ENCODE measurements around the gene KDM5B.
"Not testable (repeated sequence)": the region's sequence is repeated elsewhere in the genome, so short reads cannot be mapped to it uniquely, and the experiment has no call there.

KDM5B gene

DNA sequence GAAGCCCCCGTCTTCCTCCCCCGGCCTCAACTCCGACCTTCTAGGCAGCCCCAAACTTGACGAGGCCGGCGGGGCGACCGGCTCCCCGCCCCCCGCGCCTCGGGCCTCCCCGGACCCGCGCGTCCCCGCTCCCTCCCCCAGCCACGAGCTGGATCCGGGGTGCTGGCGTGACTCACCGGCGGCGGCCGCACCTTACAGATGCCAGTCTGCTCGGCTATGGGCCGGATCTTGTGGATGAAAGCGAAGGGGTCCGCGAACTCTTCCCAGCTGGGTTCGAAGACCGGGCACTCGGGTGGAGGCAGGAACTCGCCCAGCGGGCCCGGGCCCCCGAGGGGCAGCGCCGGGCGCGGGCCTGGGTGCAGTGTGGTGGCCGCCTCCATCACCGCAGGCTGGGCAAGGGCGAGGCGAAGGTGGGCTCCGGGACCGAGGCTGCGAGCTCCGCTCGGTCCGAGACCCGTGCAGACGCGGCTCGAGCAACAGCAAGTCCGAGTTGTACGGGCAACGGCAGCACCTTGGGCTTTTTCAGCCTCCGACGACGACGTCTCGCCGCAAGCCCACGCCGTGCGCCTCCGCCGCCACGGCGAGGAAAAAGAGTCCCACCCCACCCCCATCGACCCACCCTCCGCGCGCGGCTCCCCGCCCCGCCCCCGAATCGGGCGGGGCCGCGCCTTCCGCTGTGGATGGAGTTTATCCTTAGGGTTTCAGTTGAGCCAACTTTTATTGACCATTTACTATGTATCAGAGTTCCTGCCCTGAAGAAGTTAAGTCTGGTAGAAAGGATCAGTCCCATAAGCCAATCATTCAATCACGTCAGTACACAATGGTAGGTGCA, at the start of gene KDM5B:
Gene KDM5B, minus strand, starts transcription at position 496 of the 832 bp plus-strand sequence. Its CDS starts 116 bp downstream, at position 380.
- DNase-seq, result peak; percentile 55

DNA sequence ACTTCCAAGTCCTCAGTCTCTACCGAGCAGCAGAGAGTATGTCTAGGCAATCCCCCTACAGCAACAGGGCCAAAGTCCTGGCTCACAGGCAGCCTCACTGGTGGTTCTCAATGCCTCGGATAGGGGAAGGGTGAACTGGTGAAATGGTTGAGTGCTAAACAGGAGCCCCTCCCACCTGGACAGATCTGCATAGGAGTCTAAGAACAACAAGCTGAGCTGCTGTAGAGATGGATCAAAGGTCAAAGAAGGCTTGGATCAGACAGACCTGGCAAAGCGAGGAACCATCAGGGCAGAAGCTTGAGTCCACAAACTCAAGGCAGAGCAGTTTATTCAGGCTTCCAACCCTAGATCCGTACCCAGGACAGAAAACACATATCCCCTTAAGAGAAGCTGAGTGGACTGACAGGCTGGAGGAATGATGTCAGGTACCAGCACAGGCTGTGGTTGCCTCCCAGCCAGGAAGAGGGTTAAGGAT, 49.0 kb upstream of the KDM5B start:
- DNase-seq, result no peak

DNA sequence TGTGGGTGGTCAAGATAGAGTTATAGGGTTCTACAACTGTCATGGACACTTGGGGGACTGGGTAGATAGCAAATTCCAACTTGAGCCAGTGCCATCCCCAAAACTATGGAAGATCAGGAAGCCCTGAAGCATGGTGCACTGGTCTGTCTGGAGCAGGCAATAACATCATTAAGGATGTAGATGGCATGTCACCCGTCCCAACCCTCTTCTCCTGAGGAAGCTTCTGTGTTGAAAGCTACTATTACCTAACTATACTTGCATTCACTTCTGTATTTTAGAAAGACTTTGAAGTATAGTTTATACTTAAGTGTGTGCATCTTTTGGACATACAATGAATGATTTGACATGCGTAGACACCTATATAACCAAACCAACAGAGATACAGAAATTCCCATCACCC, 47.8 kb upstream of the KDM5B start:
- no peak for DNase-seq

DNA sequence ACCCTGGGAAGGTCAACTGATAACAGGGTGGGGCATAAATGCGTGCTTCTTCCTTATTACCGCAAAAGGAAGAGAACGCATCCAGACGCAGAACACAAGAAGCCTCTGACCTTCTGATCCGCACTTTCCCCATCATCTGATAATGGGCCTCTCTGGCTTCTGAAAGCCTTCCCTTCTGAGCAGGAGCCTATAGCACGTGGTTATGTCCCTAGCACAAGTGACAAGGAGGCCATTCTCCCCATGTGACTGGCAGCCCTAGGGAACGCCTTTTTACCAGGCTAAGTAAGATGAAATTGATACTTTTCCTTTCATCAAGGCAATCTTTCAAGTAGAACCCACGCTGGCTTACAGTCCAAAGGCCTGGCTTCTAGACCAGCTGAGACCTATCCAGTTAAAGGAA, 46.6 kb upstream of the KDM5B start:
- no peak for DNase-seq

DNA sequence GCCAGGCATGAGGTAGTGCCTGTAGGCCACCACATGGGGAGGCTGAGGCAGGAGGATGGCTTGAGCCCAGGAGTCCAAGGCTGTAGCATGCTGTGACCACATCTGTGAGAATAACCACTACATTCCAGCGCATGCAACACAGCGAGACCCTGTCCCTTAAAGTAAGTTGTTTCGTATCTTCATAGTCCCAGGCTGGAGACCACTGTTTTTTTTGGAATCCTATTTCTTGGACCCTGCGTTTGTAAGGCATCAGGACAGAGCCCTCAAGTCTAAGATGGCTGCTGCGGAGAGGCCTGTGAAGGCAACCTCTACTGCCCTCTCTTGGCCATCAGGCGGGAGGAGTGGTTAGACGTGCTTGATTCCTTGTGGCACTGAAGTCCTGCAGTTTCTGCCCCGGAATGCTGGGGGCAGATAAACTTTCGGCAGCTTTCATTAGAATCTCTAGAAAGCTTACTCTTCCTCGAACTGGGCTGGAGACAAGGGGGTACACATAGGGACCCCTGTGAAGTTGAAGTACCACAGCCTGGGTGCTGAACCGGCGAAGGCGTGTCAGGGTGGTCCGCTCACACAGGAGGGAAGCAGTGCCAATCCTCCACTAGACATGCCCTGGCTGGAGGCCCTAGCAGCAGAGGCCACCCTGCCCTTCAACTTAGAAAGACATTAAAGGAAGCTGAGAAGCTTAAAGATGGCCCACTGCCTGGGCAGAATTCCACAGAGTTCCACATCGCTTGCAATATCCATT, 44.1 kb upstream of the KDM5B start:
- DNase-seq, result no peak

DNA sequence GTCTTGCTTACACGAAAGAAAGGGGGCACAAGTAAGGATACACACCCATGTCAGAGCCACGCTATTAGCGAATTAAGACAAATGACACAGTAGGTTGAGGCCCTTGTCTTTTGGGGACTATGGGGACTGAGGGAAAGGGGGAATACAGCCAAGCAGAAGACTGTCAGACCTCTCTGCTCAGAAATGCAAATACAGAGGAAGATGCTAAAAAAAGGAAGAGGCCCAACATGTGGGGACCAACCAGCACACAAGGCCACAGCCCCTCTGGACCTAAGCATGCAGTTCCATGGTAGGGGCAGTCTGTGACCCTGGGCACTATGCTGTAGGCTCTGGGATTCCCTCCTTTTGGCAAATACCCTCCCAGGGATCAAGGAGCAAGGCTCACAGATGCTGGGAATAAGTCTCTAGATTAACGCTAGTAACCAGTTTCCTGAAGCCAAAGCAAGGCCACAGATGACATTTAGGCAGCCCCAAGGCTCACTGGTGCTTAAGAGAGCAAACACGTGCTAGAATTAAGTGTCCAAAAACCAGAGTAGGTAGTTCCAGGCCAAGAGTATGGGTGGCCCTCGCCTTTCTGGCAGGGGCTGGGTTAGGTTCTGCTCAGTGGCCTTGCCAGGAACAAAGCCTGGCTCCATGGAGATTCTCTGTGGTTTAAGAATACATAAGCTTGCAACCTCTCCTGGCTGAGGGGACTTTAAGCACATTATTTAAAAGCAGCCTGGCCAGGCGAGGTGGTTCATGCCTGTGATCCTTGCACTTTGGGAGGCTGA, 42.6 kb upstream of the KDM5B start:
- no peak for DNase-seq

DNA sequence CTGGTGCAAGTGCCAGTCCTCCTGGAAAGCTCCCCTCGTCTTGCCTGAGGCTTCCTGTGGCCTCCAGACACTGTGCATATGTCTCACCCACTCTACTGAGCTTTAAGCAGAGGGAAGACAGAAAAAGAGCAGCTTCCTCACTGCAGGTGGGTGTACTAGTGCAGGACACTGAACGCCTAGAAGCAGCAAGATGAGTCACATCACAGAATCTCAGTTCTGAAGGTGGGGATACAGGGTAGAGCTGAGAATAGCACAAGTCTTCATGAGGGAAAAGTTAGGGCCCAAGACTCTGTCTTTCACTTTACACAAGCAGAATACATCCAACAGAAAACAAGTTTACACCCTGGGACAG, 39.9 kb upstream of the KDM5B start:
- DNase-seq, result no peak

DNA sequence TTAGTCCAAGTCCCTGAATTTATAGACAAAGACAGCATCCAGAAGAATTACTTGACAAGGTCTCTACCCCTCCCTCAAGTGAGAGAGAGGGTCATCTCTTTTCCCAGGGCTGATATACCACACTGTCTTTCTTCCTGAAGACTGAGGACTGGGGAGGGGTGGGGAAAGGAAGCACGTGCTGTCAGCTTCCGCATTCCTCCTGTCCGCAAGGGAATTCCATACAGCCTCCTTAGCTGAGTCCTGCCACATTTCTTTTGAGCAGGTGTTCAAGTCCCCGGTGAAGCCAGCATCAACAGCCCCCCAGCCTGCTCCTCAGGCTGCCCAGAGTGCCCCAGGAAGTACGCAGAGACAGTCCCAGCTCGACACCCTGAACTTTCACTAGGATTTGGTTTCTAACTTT, 36.7 kb upstream of the KDM5B start:
- no peak for DNase-seq

DNA sequence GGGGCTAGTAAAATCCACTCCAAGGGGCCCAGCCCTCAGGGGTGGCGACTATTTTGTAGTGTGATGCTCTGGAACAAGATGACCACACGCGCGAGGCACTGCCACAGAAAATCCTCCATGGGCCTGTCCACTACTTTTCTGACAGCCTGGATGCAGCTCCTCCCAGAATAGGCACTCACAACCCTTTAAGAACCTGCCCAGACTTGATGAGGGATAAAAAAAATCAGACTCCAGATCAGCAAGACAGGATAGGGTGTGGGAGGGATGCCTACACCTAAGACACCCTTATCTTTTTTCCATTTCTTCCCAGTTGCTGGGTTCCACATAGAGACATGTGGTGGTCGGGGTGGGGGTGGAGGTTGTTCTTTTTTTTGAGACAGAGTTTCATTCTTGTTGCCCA, 36.0 kb upstream of the KDM5B start:
- DNase-seq, result no peak

DNA sequence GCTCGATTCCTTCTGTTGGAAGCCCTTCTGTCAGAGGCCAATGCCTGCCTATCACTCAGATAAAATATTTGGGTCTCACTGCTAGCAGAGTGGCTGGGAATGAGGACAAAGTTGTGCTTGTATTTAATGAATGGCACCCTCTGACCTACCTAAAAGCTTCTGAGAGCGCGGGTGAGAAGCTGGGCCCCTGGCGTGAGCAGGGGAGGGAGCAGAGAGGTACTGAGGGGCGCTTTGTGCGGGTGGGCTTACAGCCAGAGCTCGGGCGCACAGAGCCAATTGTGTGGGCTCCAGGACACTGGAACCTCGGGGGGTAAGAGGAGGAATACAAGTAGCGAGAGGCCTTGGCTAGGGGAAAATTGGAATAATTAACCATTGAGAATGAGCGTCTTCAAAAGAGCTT, 34.9 kb upstream of the KDM5B start:
- no peak for DNase-seq

DNA sequence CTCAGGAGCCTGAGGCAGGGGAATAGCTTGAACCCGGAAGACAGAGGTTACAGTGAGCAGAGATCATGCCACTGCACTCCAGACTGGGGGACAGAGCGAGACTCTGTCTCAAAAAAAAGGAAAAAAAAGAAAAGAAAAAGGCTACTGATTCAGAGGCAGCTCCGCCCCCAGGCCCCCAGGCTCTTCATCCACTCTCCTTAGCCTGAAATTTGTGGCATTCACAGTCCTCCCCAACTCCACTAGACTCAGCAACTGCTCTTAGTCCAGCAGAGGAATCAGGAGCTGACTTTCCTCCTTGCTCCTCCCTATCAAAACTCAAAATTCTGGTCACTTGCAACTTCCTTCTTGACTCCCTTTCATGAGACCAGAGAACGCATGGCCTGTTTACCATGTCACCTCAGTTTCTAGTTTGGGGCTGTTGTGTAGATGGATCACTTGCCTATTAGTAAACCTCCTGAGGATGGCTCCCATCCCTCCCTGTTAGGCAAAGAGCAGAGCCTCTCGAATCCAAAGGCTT, 29.6 kb upstream of the KDM5B start:
- DNase-seq, result no peak

DNA sequence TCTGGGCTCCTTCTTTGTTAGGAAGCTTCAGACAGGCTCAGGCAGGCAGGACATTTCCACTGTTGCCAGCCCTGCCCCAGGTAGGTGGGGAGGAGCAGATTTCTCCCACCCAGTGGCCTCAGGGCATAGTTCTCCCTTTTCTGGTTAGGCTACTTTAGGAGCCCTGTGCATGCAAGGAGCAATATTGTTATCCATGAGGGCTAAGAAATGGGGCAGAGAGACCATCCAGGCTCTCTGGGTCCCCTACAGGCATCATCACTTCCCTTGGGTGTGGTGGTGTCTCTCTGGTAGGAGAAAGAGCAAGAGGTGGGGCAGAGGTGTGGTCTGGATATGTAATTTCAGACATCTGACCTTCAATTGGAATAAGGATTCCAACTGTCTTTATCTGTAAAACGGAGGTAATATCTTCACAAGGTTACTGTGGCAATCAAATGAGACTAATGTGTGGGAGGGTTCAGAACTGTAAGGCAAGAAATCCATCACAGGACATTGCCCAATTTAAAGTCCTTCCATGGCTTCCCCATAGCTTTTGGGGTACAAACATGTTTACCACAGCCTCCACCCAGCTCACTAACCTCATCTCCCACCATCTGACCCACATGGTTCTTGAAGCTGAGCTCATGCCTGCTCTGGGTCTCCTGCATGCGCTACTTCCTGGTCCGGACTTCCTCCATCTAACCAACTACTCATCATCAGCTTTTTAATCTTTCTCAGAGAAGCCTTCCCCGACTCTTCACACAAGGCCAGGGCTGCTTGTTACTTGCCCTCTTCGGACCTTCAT, 28.6 kb upstream of the KDM5B start:
- no peak for DNase-seq

DNA sequence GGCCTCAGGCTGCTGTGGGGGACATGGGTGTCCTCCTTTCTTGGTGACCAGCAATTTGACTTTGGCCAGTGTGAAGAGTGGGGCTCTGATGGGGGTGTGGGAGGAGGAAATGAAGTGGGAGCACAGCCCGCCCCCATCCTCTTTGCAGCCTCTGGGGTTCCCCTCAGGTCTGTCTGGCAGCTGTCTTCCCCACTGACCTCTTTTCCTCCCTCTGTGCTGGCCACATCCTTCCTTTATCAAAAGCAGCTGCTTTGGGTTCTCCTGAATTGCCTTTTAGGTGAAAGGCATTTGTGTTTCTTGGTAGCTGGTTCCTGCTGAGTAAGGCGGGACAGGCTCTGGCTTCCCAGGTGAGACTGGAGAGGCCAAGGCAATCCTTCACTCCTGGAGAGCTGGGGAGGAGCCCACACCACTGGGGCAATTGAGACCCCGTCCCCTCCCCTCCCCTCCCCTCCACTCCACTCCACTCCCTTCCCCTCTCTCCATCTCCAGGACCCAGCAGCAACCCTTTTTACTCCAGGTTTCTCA, 27.4 kb upstream of the KDM5B start:
- no peak for DNase-seq

DNA sequence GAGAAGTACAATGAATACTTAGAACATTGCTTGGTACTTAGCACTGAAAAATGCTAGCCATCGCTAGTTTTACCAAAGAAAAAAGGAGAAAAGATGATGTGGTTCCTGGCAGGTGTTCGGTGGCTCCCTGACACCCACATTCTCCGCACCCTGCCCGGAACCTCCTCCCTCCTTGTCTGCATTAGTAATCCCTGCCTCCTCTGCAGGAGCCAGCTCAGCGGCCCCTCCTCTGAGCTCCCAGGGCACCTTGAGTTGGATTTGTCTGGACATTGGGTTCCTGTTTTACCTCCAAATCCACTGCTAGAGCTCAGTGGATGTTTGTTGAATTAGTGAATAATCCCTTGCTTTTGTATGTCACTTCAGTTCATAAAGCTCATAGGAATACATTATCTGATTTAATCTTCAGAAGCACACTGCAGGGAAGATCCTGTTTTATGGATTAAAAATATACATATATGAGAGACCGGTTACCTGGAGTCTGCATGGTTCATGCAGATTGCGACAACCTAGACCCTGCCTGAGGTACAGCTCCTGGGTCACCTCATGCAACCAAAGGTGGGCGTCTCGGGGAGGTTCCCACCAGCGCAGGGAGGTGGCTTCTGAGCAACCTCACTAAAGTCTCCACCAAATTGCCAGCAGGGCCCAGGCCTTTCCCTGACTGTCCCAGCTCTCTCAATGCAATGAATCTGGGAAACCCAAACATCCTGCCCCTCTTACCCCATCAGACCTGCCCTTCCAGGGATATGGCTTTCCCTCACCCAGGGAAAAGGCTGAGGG, 26.7 kb upstream of the KDM5B start:
- no peak for DNase-seq

DNA sequence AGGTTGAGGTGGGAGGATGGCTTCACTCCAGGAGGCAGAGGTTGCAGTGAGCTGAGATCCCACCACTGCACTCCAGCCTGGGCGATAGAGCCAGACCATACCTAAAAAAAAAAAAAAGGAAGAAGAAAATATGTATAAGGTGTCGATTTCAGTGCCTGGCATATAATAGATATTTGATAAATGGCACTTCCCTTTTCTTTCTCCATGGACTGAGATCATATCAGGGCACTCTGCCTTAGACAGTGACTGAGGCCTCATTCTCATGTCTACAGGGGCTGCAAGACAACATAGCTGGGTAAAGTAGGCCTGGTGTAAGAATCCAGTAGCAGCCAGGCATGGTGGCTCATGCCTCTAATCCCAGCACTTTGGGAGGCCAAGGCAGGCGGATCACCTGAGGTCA, 23.7 kb upstream of the KDM5B start:
- DNase-seq, result no peak

DNA sequence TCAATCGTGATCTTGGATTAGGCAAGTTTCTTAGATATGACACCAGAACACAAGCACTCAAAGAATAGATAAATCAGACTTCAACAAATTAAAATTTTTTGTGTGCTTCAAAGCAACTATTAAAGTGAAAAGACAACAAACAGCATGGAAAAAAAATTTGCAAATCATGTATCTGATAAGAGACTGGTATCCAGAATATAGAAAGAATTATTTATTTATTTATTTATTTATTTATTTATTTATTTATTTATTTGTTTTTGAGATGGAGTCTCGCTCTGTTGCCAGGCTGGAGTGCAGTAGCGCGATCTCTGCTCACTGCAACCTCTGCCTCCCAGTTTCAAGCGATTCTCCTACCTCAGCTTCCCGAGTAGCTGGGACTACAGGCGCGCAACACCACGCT, 21.0 kb upstream of the KDM5B start:
- DNase-seq, result not testable (repeated sequence)

DNA sequence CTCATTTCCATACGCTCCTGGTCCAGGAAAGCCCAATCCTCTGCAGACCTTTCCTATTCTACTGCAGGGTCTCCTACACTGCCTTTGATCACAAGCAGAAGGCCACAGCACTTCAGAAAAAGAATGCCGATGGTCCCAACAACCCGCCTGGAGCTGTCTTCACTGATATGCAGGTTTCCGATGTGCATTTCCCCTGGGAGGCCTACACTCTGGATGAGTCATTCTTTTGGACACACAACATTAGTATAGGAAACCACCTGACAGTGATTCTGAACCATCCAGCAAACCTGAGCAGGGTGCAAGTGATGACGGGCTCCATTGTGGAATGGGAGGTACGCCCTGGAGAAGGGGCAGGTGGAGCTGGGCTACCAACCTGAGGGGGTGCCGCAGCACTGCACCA, 17.5 kb upstream of the KDM5B start:
- DNase-seq, result no peak

DNA sequence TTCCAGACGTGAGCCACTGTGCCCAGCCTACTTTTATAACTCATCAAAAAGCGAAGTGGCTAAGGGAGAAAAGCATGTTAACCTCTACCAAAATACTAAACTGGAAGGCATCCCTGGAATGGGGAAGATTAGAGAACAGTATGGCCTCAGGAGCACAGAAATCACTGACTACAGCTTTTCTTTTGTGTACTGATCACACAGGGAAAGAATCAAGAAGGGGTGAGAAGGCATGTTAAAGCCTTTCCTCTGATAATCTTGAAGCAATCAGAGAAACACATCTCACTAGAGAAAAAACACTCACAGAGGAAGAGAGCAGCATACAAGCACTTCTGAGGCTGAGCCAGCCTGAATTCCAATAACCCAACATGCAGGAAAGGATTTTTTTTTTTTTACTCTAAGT, 13.2 kb upstream of the KDM5B start:
- DNase-seq, result no peak

DNA sequence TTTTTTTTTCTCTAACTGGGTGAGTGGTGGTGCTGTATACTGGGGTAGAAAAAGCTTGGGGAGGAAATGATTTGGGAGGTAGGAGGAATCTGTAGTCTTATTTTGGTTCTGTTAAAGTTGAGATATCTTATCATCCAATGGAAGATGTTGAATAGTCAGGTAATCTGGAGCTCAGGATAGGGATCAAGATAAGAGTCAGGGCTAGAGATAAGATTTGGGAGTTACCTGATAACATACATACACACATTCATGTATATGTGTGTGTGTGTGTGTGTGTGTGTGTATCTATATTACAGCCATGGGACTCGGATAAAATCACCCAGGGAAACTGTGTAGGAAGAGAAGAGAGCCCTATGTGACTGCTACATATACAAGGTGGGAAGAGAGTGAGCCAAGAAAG, 10.6 kb upstream of the KDM5B start:
- no peak for DNase-seq

DNA sequence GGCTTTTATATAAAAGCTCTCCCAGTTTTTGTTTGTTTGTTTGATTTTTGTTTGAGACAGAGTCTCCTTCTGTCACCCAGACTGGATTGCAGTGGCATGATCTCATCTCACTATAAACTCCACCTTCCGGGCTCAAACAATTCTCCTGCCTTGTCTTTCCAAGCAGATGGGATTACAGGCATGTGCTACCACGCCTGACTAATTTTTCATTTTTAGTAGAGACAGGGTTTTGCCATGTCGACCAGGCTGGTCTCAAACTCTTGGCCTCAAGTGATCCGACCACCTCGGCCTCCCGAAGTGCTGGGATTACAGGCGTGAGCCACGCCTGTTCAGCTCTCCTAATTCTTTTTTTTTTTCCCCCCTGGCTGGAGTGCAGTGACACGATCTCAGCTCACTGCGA, 6.9 kb upstream of the KDM5B start:
- no peak for DNase-seq

Data from DMS79 treated with DMSO at 0.1 percent for 48 hours (cell line).